CD1c-positive myeloid dendritic cell (primary cell): ENCODE measurements around the gene SLC41A1.
"Not testable (repeated sequence)": the region's sequence is repeated elsewhere in the genome, so short reads cannot be mapped to it uniquely, and the experiment has no call there.

Experiments used
- DNase-seq: peaks from one replicate; pipeline ENCODE4 v3.0.0-alpha.2; 2016; ENCODE audit errors: extremely low spot score

SLC41A1 gene

GRCh38 chr1:205812878-205813754, at the start of gene SLC41A1:
TSS of gene SLC41A1 (minus strand) at chr1:205813198. CDS start at chr1:205810441, 2,757 bp downstream.
- peak; percentile 92 for DNase-seq

GRCh38 chr1:205861540-205861939, 48.5 kb upstream of the SLC41A1 start:
- DNase-seq = no peak

GRCh38 chr1:205858141-205858961, 45.4 kb upstream of the SLC41A1 start:
- DNase-seq = no peak

DNA sequence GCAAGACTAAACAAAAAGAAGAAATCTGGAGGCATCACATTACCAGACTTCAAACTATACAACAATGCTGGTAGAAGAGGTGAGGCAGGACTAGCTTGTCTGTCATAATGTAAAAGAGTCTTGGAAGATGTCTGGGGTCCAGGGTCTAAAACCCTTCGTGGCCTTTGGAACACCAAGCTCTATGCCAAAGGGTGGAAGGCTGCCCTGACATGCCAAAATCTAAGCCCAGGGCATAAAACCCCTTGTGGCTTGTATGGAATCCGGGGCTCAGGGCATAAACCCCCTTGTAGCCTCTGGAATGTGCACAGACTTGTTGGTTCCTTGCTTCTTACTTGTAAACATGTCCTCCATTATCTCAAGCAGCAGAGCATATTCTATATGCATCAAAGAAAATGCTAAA, 44.5 kb upstream of the SLC41A1 start:
- not testable (repeated sequence) for DNase-seq

DNA sequence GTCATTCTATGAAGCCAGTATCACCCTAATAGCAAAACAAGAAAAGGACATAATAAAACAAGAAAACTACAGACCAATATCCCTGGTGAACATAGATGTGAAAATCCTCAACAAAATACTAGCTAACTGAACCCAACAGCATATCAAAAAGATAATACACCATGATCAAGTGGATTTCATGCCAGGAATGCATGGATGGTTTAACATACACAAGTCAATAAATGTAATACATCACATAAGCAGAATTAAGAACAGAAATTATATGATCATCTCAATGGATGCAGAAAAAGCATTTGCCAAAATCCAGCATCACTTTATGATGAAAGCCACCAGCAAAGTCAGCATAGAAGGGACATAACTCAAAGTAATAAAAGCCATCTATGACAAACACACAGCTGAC, 43.4 kb upstream of the SLC41A1 start:
- DNase-seq = no peak

DNA sequence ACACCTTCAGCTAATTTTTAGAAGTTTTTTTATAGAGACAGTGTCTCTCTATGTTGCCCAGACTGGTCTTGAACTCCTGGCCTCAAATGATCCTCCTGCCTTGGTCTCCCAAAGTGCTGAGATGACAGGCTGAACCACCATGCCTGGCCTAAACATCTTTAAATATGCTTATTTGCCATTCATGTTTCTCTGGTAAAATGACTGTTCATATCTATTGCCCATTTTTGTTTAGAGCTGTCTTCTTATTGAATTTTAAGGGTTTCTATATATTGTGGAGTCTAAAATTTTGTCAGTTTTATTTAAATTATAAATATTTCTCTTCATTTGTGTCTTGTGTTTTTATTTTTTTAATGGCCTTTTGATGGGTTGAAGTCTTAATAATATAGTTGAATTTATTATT, 40.0 kb upstream of the SLC41A1 start:
- DNase-seq = no peak

DNA sequence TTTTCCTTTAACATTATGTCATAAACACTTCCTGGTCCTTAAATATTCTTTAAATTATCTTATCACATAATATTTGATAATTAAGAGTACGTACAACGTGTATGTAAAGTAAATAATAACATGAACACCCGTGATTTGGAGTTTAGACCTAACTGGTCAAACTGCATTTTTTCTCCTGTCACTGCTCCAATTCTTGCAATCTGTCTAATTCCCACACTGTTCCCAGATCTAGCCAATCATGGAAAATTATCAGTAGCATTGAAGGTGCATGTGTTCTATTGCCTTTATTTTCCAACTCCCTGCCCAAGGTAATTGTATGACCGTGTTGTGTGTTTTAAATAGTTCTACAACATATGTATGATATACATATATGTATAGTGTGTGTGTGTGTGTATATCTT, 39.0 kb upstream of the SLC41A1 start:
- no peak for DNase-seq

DNA sequence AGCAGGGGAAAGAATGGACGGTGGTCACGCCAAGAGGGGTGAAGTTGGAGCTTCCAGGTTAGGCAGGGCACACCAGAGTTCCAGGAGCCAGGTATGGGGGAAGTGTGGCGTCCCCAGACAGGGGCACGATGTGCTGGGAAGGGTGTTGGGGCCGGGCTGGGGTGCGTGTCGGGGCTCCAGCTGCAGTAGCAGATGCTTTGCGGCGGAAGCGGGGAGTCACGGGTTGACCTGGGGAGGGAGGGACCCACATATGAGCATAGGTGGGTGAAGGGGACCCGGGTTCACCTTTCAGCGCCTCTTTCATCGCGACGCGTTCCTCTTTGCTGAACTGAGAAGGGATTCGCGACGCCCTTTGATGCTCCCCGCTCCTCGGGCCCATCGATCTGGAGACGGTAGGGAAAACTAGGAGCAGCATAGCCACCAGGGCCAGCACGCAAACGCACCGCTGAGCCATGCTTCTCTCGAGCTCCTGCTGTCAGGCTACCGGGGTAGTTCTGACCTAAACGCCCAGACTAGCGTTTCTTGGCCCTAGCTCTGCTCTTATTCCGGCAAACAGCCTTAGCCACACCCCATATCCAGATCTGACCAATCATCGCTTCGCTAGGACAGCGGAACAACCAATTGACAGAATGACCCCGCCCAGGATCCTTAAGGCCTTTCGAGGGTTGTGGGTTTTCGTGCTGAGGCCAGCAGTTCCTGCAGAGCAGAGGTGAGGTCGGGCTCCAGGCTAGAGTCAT, 36.8 kb upstream of the SLC41A1 start, which contains the start of gene PM20D1:
Gene PM20D1, minus strand, starts transcription at position 514 of the 737 bp plus-strand sequence. Its CDS starts 60 bp downstream, at position 454.
- peak; percentile 94 for DNase-seq

DNA sequence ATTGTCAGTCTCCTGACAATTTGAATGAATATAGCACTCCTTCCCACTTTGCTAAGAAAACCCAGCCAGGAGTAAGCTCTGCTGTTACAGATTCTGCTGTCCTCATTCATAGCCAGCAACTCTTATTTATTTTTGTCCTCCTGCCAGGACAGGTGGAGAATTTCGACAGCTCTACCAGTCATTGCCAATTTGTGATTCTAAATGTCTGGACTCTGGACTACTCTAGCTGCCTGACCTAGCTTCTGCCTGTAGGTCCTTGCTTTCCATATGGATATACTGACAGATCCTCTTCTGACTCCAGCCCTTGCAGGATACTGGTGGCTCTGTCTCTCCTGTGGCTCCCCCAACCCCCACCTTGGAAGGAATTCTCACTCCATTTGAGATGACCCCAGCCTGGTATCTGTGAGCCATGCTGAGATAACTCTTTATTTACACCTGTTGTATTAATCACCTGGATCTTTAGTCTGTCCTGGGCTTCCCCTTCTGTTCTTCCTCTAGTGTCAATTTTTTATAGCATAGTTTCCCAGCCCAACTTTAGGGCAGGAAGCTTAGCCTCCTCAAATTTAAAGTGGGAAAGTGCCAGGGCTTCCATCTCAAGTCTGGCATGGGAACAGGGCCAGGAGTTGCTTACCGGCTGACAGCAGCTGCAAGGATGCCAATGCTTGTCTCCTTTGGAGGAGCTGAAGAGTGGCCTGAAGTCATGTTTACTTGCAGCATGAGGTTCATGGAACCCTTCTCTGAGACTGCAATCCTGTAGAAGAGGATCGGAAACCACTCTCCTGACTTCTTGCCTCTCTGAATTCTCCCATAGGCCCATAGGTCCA, 30.2 kb upstream of the SLC41A1 start:
- DNase-seq = no peak

GRCh38 chr1:205842229-205842628, 29.2 kb upstream of the SLC41A1 start:
- no peak for DNase-seq

- DNase-seq = no peak
Measured at GRCh38 chr1:205840146-205840923, 27.3 kb upstream of the SLC41A1 start.

GRCh38 chr1:205837382-205837970, 24.5 kb upstream of the SLC41A1 start:
- no peak for DNase-seq

DNA sequence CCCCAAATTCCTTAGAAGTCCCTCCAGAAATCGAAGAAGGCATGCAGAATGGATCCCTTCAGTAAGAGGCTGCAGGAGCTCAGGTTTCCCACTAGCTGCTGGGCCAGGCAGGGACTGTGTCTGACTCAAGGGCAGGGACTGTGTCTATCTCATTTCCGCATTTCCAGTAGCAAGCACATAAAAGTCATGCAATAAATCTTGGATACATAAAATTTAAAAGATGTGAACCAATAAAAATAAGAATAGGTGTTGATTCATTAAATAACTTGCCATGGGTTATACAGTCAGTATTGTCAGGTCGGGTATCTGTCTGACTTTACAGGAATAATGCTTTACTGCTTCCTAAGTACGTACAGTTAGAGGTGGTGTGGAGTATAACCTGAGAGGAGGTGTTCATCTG, 21.8 kb upstream of the SLC41A1 start:
- no peak for DNase-seq

DNA sequence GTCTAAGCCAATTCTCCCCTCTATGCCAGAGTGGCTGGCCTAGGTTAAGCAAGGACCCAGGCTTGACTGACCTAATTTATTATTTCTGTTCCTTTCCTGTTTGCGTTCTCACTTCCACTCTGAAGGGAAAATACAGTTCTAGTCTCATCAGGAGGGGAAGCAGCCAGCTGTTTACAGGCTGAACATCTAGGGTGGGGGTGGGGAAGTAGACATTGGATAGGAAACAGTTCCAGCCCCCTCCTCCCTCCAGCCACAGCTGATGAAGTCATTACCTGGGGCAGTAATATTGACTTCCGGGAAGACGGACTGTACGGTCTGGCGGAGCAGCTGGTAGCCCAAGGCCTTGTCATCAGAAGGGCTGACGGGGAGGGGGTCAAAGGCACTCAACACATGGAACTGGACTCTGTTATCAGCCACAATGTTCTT, 19.3 kb upstream of the SLC41A1 start:
- peak; percentile 13 for DNase-seq

GRCh38 chr1:205827623-205828022, 14.6 kb upstream of the SLC41A1 start:
- DNase-seq = no peak

DNA sequence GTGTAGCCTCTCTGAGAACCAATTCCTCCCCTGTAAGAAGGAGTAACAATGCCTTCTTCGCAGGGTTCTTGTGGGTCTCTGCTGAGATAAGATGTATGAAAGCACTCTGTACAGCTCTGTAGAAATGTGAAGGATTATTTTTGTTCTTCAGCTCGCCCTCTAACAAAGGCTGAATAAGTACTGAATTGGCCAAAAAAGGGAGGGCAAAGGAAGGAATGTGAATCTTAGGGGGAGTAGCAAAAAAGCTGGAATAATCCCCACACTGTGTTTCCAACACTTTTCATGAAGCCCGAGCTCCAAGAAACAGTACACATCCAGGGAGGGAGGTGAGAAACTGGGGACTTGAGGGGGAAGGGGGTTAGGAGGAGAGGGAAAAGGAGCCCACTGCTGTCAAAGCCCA, 14.0 kb upstream of the SLC41A1 start:
- no peak for DNase-seq

DNA sequence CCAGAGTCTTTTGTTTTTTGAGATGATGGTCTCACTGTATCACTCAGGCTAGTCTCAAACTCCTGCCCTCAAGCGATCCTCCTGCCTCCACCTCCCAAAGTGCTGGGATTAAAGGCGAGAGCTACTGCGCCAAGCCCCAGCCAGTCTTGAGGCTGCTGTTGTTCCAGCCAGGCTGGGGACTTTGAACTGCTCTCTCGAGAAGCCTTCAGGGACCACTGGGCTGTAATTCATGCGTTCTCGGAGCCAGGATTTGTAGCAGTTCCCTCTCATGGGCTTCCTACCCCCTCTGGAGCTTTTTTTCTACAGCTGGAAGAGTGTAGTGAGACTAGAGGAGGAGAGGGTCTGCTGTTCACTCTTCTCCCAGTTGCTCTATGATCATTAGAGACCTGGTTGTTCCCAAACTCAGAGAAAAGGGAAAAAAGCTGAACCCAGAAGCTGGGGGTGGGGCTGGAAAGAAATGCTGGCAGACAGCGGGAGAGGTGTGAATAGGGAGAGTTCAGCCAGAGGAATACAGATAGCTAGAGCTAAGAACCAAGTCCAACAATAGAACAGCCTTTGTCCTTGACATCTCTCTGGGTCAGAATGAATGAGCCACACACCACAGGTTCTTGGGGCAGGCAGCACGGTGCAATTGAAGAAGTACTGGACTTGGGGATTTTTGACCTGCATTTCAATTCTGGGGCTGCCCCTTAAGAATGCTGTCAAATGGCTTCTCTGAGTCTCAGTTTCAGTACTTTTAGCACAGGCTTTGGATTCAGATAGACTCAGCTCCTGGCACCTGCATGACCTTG, 13.2 kb upstream of the SLC41A1 start:
- DNase-seq = no peak

- DNase-seq = no peak
Measured at GRCh38 chr1:205824180-205824579, 11.2 kb upstream of the SLC41A1 start.

GRCh38 chr1:205823260-205823659, 10.3 kb upstream of the SLC41A1 start:
- not testable (repeated sequence) for DNase-seq
